ENCODE measurements around the gene ADAMTS2. TPM values are rescaled to one million over a fixed set of nuclear protein-coding genes. Genes with fewer than 3 reads are reported as not detected.

ADAMTS2 gene
- total RNA-seq (ENCODE audit: insufficient read depth, low replicate concordance), result 152 TPM

DNA sequence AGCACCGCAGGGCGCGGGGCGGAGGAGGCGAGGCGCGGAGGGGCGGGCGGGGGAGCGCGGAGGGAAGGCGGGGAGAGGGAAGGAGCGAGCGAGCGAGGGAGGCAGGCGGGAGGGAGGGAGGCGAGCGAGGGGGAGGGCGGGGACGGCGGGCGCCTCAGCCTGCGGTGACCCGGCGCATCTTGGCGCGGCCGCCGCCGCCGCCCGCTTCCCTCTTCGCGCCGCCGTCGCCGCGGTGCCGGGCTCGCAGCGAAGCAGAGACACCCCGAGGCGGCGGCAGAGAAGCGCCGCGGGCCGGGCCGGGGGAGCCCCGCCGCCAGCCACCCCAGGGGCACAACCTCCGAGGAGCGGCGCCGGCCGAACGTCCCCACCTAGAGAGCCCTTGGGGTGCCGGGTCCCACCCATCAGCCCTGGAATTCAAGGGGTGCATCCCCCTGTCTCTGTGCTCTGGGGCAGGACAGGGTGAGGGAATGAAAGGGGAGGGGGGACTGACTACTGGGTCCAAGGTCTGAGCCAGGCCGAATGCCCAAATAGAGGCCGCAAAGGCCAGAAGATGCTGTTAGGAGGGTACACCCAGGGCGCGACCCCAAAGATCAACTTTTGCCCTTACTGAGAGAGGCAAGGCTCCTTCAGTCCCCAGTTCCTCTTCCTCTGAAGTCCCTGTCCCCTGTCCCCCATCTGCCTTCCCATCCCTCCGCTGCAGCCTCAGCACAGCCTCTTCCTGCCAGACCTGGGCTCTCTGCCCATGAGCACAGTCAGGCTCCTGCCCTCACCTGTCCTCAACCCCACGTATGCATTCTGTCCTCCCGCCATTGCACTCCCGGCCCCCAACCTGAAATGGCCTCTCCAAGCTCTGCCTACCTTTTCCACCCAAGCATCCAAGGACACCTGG, at the start of gene ADAMTS2:
TSS of gene ADAMTS2 (minus strand) at position 29 of the 889 bp plus-strand sequence. CDS start 133 bp downstream, outside the sequence.
- peak; percentile 77 for DNase-seq (ENCODE audit: low spot score)

DNA sequence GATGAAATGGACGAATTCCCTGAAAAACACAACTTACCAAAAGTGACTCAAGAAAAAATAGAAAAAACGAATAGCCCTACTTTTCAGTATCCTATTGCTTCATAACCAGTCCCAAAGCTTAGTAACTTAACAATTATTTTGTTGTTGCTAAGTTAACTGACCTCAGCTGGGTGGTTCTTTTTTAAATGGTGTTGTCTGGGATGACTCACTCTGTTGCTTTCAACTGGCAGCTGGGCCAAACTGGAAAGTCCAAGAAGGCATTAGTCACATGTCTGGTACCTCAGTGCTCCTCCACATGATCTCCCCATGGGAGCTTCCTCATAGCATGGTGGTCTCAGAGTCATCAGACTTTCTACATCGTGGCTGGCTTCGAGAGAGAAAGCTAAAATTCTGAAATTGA, 47.8 kb upstream of the ADAMTS2 start:
- no peak for DNase-seq (ENCODE audit: low spot score)

DNA sequence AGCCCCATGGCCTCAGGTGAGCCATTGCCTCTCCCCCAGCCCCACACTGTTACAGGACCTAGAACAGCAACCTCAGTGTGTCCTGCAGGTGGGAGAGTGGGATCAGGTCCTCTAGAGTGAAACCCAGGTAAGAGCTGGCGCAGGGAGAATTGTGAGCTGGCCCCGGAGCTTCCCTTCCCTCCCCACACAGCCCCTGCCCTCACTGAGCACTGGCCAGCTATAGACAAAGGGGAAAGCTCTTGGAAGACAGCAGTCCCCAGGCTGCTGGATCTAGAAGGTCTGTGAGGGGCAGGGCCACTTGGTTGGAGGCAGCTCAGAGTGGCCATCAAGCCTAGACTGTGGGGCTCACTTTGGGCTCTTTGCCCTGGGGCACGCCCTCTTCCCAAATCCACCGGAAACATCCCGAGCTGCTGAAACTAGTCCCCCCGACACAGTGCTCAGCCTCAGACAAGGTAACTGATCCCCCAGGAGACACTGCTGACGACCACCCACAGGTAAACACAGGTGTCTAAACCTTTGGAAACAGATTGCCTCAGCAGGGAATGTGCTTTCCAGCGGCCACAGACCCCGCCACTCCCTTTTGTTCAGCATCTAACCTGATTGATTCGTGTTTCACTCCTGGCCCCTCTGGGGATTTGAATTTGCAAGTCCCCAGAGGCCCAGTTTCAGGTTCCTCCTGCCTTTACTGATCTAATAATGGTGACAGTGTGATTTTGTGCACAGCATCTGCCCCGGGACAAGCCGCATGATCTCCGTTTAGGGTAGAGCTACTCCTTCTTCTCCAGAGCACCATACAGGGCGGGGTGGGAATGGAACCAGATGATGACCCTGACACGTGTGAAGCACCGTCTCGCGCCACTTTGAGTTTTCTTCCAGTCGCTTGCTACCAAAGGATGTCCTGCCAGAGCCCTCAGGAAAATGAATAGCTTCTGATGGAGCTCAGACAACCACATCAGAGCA, 42.2 kb upstream of the ADAMTS2 start:
- no peak for DNase-seq (ENCODE audit: low spot score)

DNA sequence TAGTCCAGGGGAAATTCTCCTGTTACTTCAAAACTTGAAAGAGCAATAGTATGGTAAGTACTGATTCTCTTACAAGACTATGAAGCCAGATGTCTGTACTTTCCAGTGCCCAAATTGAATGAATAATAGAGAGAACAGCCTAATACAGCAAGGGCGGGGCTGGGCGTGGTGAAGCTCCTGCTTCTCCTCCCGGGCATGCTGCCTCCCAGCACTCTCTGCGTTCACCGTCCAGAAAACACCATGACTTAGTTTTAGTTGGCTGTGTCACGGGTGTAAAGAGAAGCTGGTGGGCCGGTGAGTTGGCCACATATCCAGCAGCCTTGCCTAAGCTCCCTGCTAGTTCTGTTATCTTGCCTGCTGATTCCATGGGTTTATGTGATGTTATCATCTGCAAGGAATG, 40.7 kb upstream of the ADAMTS2 start:
- DNase-seq (ENCODE audit: low spot score), result peak; percentile 82

DNA sequence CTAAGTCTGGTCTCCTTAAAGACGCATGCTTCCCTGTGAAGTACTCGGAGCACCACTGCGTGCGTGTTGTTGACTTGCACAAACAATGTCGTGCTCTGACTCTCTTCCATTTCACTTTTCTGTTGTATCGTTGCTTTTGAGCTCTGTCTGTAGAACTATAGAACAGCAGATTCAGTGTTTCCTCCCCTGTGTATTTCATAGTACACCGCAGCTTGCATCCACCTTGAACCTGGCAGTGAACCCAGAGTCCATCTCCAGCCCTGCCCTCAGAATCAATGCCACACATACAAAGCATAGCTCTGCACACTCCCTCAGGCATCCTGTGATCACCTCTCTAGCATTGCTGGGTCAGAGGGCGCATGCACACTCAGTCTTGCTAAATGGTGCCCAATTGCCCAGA, 37.2 kb upstream of the ADAMTS2 start:
- DNase-seq (ENCODE audit: low spot score), result no peak

DNA sequence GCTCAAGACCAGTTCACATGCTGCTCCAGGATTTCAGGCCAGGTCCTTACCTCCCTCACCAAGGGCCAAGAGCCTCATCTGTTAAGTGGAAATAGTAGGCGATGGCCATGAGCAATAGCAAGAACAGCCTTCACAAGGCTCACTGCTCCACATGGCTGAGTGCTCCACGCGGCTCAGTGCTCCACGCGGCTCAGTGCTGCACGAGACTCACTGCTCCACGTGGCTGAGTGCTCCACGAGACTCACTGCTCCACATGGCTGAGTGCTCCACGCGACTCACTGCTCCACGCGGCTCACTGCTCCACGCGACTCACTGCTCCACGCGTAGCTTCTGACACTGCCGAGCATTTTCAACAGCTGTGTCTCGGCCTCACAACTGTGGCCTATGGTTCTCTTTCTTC, 36.4 kb upstream of the ADAMTS2 start:
- no peak for DNase-seq (ENCODE audit: low spot score)

DNA sequence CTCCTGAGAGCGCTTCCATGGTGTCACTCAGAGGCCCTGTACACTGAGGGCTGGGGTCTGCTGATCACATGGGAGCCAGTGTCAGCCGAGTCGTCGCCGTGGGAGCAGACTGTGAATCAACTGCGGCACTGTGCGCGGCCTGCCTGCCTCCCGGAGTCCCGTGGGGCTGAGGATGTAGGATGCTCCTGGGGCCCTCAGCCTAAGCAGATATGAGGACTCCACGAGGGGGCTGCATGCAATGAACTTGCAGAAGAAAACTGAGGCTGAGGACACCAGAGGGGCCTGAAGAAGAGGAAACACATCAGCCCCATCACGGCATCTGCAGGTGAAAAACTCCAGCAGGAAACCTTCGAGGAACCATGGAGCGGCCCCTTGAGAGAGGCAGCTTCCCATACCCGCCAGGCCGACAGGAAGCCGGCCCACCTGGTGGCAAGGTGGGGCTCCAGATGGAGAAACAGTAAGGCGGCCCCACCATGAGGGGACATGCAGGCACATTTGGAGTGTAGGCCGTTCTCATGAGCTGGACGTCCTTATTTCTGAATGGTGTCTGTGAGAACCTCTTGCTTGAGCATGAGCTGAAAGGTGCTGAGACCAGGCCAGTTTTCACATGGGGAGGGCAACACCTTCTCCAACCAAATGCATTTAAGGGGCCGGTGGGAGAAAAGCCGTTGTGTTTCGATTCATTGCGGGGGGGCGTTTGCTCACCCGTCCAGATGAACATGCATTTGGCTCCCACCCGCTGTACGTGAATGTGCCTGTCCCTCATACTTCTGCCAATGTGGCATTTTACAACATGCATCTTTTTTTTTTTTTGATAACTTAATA, 35.2 kb upstream of the ADAMTS2 start:
- no peak for DNase-seq (ENCODE audit: low spot score)

DNA sequence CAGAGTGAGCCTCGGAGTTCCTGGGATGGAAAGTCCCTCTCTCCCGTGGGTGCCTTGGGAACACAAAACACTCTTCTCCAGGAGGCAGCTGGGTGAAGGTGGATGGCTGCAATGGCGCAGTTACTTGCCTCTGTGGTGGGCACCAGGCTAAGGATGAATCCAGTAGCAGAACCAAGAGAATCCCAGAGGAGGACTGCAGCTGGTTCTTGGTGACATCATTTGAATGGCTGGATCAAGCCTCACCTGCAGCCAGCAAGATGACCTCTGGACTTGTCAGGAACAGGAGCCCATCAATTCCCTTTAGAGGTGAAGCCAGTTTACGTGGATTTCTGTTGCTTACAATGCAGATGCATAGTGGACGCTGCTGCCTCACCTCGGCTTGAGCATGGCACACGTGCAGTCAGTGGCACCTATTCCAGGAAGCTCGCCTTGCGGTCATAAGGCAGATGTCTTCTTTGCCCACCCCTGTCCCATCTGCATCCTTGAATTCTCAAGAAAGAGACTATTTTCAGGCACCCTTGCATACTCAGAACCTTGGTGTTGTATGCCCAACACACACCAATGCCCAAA, 34.1 kb upstream of the ADAMTS2 start:
- DNase-seq (ENCODE audit: low spot score), result no peak

DNA sequence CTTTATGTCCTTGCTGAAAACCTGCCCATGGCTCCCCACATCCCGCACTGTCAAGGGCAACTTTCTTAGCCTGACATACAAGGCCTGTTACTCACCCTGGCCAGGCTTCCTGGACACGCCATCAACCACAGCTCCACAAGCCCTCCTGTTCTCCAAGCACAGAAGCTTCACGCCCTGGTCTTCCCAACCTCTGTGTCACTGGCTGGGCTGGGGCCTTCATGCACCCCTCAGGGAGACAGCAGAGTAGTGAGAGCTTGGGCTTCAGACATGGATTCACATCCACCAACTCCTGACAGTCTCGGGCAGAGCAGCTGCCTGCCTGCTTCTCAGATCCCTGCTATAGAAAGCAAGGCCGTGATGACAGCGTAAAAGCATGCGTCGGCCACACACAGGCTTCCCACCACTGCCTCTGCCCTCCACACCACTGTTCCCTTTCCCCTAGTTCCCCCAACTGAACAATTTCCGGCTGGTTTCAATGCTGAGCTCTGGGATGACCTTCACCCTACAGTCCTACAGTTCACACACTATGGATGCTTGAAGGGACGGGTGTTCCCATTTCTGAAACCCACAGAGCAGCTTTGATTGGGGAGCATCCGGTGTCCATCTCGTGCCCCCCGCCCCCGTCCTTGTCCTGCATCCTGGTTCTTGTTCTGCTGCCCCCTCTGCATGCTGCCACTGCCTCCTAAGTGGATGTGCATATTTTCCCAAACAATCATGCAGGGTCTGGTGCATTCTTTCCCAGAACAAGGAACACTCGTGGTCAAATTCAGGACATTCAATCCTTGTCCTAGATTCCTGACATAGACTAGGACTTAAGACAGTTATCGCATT, 33.4 kb upstream of the ADAMTS2 start:
- DNase-seq (ENCODE audit: low spot score), result peak; percentile 69

DNA sequence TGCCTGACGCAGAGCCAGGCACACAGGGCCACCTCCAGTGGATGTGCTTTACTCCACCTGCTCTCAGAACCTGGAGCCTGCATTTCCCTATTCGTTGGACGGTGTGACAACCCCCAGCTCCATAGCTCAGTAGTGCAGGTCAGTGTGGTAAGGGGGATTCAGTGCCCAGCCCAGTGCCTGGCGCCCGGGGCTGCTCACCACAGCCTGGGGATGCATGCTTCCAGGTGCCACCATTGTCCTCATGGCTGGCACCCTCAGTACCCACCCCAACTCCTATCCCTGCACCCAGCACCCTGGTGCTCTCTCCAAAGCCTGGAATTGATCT, 32.8 kb upstream of the ADAMTS2 start:
- no peak for DNase-seq (ENCODE audit: low spot score)

DNA sequence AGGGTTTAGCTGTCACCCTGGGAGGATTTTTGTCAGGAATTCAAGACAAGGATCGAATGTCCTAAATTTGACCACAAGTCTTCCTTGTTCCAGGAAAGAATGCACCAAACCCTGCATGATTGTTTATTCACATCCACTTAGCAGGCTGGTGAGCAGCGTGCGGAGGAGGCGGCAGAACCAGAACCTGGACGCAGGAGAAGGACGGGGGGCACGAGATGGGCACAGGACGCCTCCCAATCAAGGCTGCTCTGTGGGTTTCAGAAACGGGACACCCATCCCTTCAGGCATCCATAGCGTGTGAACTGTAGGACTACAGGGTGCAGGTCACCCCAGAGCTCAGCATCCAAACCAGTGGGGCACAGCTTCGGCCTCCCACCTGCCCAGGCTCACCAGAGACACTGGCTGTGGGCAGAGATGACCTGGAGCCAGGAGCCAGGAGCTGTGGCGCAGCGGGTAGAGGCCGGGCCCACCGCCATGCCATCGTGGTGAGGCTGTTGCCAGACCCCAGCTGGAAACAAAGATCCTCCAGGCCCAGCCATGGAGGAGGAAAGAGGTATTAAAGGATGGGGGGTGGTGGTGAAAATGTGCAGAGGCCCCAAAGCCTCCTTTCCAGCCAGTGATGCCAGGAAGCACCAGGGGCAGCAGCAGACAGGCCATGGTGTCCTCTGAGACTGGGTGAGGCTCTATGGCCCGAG, 32.3 kb upstream of the ADAMTS2 start:
- DNase-seq (ENCODE audit: low spot score), result no peak

DNA sequence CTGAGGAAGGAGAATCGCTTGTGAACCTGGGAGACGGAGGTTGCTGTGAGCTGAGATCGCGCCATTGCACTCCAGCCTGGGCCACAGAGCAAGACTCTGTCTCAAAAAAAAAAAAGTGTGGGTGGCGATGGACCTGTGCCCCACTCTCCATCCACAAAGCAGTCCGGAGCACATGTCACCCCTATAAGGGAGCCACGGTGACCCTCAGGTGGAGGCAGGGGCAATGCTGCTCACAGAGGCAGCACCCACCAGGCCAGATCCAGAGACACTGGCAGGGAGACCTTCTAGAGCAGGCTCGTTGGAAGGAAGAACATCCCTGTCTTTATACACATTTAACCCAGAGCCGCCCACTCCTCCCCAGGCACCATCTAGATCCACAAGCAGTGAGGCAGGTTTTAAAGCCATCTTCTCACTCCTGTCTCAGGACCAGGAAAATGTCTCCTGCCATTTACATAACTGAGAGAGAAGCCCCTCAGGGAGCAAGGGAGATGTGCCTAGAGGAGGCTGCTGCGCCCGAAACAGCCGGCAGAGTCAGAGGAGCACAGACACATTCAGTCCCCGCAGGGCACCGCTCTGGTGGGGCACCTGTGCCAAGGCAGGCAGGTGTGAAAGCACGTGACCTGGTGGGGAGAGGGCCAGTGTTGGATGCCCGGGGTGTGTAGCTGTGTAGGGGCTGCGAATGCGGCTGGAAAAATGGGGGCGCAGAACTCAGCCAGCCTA, 31.6 kb upstream of the ADAMTS2 start:
- DNase-seq (ENCODE audit: low spot score), result no peak

DNA sequence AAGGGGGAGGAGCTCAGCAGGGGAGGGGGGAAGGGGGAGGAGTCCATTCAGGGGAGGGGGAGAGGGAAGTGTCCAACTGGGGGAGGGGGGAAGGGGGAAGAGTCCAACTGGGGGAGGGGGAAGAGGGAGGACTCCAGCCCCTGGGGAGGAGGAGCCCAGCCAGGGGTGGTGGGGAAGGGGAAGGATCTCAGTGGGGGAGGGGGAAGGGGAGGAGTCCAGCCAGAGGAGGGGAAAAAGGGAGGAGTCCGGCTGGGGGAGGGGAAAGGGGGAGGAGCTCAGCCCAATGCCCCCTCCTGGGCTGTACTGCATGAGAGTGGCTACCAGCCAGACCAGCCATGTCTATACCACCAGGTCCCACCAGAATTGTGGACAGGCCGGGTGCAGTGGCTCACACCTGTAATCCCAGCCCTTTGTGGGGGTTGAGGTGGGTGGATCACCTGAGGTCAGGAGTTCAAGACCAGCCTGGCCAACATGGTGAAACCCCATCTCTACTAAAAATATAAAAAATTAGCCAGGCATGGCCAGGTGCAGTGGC, 30.6 kb upstream of the ADAMTS2 start:
- no peak for DNase-seq (ENCODE audit: low spot score)

DNA sequence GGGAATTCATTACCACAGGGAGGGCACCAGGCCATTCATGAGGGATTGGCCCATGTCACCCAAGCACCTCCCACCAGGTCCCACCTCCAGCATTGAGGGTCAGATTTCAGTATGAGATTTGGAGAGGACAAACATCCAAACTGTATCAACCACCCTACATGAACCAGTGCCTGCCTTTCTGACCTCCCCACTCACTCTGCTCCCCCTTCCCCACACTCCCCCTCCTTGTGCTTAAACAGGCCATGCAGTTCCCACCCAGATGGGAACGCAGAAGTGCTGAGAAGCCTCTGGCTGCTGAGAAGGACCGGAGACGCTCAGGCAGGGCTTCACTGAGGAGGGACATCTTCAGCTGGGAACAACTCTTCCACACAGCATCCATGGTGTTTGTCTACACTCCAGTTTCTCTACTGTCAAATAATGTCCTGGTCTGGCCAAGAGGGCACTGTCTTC, 30.0 kb upstream of the ADAMTS2 start:
- no peak for DNase-seq (ENCODE audit: low spot score)

DNA sequence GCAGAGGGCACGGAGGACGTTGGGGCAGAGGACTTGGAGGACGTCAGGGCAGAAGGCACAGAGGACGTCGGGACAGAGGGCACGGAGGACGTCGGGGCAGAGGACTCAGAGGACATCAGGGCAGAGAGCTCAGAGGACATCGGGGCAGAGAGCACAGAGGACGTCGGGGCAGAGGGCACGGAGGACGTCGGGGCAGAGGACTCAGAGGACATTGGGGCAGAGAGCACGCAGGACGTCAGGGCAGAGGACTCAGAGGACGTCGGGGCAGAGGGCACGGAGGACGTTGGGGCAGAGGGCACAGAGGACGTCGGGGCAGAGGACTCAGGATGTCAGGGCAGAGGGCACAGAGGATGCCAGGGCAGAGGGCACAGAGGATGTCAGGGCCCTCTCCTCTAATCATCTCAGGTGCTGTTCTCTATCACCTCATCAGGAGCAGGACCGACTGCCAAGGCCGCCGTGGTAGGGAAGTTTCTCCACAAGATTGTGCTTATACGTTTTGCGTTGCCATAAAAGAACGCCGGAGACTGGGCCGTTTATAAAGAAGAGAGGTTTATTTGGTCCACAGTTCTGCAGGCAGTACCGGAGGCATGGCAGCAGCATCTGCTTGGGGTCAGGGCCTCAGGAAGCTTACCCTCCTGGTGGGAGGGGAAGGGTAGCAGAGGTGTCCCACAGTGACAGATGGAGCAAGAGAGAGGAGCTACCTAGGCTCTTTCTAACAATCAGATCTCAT, 29.4 kb upstream of the ADAMTS2 start:
- DNase-seq (ENCODE audit: low spot score), result no peak

DNA sequence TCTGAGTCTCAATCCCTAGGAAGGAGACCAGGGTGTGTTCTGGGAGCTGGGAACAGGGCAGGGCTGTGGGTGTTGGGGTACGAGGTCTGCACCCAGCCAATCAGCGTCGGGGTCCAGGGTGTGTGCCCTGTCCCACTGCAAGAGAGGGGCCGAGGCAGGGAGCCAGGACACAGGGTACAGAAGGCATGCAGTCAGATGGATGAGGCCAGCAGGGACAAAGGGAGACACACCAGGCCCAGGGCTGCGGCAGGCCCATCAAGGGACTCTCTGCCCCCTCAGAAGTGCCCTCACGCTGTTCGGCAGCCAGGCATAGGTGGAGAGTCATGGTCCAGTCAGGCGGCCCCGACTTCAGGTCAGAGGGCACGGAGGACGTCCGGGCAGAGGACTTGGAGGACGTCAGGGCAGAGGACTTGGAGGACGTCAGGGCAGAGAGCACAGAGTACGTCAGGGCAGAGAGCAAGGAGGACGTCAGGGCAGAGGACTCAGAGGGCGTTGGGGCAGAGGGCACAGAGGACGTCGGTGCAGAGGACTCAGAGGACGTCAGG, 28.8 kb upstream of the ADAMTS2 start:
- no peak for DNase-seq (ENCODE audit: low spot score)

DNA sequence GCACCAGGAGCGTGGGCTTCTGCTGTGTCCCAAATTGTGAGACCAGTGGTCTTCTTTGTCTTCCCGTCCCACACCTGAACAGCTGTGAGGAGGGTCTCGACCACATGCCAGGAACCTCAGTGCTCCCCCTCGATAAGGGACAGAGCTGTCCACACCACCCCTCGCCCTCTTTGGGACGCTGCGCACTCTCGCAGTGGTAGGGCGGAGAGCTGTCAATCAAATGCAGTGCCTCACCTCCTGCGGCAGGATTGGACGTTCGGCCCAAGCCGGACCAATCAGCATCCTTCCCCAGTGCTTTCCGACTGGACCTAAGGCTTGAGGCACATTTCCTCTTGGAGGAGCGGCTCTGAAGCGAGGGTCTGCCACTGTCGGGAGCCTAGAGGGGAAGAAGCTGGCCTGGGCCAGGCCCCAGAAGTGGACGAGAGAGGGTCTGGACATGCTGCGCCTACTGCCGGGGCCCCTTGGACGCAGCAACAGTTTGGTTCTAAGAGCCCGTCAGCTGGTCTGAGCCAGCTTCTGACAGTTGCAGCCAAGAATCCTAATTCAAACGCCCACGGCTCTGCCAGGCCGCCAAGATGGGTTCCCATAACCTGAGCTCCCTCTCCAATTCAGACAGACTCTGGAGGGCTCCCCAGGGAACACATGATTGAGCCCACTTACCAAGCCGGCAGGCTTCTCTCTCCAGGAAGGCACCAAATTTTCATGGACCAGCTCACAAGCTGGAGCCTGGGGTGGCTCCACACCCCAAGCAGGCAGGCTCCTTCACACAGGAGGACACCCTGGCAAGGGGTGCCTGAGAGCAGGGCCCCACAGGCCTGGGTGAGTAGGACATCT, 28.1 kb upstream of the ADAMTS2 start:
- no peak for DNase-seq (ENCODE audit: low spot score)

Measured in umbilical cord (tissue), 2 donors.